Stimulated activated CD4-positive, alpha-beta T cell treated with anti-CD3 and anti-CD28 coated beads, Interleukin-15, amount 100 ng/mL, for 24 hours (primary cell): ENCODE results near the gene SIK3.

ENCODE experiments used
- DNase-seq: peaks from one replicate; pipeline ENCODE4 v3.0.0-alpha.2; 2020

Gene SIK3

GRCh38 chr11:116833491-116833815 is 264.8 kb downstream of the SIK3 start:
- DNase-seq = no peak

DNA sequence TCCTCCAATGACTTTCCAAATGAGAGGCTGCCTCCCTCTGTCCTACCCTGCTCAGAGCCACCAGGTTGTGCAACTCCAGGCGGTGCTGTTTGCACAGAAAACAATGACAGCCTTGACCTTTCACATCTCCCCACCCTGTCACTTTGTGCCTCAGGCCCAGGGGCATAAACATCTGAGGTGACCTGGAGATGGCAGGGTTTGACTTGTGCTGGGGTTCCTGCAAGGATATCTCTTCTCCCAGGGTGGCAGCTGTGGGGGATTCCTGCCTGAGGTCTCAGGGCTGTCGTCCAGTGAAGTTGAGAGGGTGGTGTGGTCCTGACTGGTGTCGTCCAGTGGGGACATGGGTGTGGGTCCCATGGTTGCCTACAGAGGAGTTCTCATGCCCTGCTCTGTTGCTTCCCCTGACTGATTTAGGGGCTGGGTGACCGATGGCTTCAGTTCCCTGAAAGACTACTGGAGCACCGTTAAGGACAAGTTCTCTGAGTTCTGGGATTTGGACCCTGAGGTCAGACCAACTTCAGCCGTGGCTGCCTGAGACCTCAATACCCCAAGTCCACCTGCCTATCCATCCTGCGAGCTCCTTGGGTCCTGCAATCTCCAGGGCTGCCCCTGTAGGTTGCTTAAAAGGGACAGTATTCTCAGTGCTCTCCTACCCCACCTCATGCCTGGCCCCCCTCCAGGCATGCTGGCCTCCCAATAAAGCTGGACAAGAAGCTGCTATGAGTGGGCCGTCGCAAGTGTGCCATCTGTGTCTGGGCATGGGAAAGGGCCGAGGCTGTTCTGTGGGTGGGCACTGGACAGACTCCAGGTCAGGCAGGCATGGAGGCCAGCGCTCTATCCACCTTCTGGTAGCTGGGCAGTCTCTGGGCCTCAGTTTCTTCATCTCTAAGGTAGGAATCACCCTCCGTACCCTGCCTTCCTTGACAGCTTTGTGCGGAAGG is 265.6 kb downstream of the SIK3 start:
- DNase-seq = no peak

GRCh38 chr11:116831790-116832349 is 266.4 kb downstream of the SIK3 start:
- DNase-seq = no peak

GRCh38 chr11:116830184-116830912 is 267.9 kb downstream of the SIK3 start:
- DNase-seq = no peak

DNA sequence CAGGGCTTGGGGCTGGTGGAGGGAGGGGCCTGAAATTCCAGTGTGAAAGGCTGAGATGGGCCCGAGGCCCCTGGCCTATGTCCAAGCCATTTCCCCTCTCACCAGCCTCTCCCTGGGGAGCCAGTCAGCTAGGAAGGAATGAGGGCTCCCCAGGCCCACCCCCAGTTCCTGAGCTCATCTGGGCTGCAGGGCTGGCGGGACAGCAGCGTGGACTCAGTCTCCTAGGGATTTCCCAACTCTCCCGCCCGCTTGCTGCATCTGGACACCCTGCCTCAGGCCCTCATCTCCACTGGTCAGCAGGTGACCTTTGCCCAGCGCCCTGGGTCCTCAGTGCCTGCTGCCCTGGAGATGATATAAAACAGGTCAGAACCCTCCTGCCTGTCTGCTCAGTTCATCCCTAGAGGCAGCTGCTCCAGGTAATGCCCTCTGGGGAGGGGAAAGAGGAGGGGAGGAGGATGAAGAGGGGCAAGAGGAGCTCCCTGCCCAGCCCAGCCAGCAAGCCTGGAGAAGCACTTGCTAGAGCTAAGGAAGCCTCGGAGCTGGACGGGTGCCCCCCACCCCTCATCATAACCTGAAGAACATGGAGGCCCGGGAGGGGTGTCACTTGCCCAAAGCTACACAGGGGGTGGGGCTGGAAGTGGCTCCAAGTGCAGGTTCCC is 268.6 kb downstream of the SIK3 start, which contains the start of gene APOC3:
Gene APOC3 (plus strand): TSS at position 383 of the 659 bp plus-strand sequence. CDS start 676 bp downstream, outside the sequence.
- DNase-seq = no peak

DNA sequence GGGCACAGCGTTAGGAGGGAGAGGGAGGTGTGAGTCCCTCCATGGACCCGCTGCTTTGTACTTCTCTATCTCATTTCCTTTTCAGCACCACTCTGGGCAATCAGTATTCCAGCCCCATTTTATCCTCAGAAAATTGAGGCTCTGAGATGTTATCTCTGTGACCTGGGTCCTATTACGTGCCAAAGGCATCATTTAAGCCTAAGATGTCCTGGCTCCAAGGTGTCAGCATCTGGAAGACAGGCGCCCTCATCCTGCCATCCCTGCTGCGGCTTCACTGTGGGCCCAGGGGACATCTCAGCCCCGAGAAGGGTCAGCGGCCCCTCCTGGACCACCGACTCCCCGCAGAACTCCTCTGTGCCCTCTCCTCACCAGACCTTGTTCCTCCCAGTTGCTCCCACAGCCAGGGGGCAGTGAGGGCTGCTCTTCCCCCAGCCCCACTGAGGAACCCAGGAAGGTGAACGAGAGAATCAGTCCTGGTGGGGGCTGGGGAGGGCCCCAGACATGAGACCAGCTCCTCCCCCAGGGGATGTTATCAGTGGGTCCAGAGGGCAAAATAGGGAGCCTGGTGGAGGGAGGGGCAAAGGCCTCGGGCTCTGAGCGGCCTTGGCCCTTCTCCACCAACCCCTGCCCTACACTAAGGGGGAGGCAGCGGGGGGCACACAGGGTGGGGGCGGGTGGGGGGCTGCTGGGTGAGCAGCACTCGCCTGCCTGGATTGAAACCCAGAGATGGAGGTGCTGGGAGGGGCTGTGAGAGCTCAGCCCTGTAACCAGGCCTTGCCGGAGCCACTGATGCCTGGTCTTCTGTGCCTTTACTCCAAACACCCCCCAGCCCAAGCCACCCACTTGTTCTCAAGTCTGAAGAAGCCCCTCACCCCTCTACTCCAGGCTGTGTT is 269.4 kb downstream of the SIK3 start:
- no peak for DNase-seq

DNA sequence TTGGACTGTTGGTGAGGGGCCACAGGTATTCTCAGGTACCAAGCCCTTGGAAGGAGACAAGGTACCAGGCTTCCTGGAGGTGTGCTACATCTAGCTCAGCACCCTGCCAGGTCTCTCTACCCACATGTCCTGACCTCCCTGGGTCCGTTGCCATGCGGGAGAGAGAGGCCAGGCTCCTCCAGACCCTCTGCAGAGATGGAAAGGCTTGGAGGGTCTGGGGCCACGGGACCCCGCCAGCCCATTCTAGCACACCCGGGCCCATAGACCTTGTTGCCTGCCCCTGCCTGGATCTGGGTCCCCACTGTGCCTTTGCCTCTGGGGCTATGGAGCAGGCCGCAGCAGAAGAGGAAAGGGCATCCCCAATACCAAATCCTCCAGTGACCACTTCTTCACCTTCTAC is 270.8 kb downstream of the SIK3 start:
- DNase-seq = no peak

DNA sequence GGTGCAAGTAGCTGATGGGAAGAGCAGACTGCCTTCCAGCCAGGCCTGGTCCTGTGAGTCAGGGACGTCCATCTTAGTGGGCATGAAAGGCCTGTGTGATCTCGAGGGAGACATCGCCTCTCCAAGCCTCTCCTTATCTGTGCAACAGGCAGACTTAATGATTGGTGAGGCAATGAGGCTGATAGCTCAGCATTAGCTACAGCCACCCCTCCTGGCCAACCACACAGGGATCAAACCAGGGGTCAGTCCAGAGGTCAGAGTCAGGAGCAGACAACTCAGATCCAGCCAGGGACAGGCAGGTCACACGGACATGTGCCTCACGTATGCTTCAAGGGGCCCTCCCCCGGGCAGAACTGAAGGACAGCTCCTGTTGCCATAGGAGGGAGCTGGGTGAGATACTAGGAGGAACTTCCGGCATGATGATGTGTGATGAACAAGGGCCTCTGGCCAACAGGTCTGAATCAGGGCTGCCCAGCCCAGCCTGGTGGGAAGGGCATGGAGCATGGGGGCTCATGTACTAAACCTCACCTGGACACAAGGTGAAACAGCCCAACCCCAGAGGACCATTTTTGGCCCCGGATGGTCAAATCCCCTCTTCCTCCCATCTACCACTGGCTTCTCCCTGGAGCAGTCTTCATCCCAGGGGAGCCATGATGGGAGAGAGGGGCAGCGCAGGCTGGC is 271.3 kb downstream of the SIK3 start:
- DNase-seq = no peak

DNA sequence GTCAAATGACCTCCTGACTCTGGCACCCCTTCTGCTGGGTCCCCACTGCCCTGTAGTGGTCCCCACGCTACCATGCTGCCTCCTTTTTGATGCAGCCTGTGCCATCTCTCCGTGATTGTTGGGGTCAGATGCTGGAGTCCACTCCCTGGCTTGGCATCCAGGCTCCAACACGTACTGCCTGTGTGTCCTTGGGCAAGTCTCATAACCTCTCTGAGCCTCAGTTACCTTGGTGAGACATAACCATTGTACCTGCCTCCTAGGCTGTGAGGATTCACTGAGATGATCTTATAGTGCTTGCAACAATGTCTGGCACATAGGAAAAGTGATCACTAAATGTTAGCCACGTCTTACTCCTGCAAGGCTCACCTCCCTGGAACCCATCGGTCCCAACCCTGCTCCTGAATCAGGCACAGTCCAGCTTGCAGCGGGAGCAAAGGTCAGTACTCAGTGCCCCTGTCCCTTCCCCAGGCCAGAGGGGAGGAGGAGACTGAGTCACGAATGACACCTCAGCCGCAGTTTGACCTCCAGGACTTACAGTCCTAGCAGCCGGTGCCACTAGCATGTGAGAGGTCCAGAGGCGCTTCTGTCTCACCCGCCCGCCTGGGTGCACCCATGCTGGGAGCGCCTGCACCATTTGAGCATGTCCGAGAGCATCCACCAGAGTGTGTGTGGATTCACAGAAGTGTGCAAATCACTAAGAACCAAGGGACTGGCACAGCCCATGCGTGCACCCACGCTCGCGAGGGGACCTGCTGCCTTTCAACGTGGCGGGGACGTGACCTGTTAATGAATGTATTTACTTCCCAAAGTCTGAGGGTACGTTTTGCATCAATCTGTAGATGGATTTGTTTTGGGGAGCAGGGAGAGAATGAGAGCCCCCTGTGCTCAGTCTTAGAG is 272.1 kb downstream of the SIK3 start:
- no peak for DNase-seq

DNA sequence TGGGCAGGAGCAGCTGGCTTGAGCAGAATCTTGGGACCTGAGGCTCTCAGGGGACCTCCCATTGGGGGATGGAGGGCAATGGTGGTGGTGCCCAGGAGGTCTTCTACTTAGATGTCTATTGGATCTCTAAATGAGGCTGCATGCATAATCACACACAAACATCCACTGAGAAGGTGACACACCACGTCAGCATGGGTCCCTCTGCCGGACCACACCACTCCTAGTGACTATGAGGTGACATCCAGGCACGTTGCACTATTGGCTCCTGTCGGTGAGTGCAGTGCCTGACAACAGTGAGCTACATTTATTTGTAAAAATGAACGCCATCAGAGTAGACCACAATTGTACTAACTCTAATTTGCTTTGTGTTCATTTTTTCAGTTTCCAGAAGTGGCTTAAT is 272.8 kb downstream of the SIK3 start:
- no peak for DNase-seq

- DNase-seq = no peak
Measured at GRCh38 chr11:116823031-116823843, 275.0 kb downstream of the SIK3 start, which contains the start of gene APOA4. APOA4 (minus strand) TSS chr11:116823304; CDS start chr11:116823191, 113 bp downstream.

DNA sequence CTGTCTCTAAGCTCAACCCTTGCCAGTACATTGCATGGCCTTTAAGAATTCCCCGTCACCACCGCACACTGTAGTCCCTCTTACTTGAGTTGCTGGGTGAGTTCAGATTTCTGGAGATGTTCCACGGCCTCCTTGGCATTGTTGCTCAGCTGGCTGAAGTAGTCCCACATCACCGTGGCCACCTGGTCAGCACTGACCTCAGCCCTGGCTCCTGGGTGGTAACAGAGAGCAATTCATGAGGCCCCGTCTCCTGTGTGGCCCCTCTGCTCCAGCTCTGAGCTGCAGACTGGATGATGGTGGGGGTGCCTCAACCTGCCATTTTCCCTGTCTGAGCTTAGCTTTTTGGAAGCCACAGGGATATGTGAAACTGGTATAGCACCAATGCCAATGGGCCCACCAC is 275.7 kb downstream of the SIK3 start:
- DNase-seq = no peak

GRCh38 chr11:116821050-116821918 is 276.9 kb downstream of the SIK3 start:
- DNase-seq = no peak

- no peak for DNase-seq
Measured at GRCh38 chr11:116819049-116819448, 279.2 kb downstream of the SIK3 start.

- DNase-seq = no peak
Measured at GRCh38 chr11:116814502-116814901, 283.7 kb downstream of the SIK3 start.

DNA sequence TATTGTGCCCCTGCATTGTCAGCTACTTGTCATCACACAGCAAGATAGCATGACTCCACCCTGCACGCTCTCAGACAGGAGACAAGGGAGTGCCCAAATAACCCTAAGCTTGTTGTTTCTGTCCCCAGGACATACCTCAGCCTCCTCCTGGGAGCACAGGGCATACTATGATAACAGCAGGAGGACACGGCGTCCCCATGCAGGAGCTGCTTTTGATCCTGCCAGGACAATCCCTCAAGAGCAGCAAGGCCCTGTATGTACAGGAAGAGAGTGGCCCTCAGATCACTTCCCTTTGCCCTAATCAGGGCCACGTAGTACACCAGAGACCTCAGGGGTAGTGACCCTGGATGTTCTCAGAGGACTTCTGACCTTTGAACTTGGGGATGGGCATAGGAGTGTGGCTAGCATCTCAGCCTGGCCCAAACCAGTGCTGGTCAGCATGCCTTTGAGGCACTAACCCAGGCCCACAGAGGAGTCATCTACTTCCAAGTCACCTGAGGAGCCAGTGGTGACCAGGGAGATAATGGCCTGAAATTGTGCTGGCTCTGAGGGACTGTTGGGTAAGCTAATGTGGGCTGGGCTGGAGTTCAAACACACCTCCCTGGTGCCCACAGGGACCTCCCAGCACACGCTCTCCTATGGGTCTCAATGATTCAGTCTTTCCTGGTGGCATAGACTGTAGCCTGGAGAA is 284.3 kb downstream of the SIK3 start:
- DNase-seq = no peak

- DNase-seq = no peak
Measured at GRCh38 chr11:116813170-116813569, 285.1 kb downstream of the SIK3 start.

GRCh38 chr11:116812109-116812508 is 286.1 kb downstream of the SIK3 start:
- no peak for DNase-seq
